Right renal cortex interstitium (tissue), 3 donors: ENCODE measurements around the gene ZKSCAN7. TPM values are rescaled to one million over a fixed set of nuclear protein-coding genes. Genes with fewer than 3 reads are reported as not detected.
A peak's percentile ranks its signal among the peaks of the same experiment; 100 is the strongest.
"Not testable (repeated sequence)": the region's sequence is repeated elsewhere in the genome, so short reads cannot be mapped to it uniquely, and the experiment has no call there.

Experiments
- DNase-seq, 3 donors: peaks; one replicate each; pipeline ENCODE4 v3.0.0-alpha.2; 2013; ENCODE audit warnings: low read depth in 3 of 3, low spot score in 2 of 3
- polyA plus RNA-seq, 3 donors: library from polyadenylated mRNA; unstranded; fragments of 120-200 nt; gene quantifications; one replicate each; pipeline ENCODE4 v1.2.1, GENCODE V29; 2013; ENCODE audit not compliant: insufficient read length in 3 of 3

ZKSCAN7 gene
- polyA plus RNA-seq, 3 donors: 15.3 to 19.0 (median 18.5) TPM

DNA sequence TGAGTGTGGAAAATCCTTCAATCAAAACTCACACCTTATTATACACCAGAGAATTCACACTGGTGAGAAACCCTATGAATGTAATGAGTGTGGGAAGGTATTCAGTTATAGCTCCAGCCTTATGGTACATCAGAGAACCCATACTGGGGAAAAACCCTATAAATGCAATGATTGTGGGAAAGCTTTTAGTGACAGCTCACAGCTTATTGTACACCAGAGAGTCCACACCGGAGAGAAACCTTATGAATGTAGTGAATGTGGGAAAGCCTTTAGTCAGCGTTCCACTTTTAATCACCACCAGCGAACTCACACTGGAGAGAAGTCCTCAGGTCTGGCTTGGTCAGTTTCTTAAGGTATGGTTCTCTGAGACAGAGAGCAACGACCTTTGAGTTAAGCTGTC lies 16.0 kb downstream of the ZKSCAN7 start:
- no peak for DNase-seq

DNA sequence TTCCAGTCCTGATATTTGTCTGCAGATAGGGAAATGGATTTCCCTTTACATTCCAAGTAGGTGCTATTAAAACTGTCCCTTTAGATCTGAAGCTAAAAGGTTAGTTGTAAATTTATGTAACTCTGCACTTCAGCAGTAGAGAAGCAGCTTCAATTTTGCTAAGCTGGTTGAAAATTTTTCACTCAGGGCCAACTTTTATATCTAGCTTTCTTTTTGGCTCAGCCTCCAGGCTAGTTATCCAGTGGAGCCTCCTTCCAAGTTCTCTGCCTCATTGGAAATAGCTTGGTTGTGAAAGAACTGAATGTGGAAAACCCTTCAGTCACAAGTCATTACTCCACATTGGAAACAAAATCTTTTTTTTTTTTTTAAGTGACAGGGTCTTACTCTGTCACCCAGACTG lies 21.6 kb downstream of the ZKSCAN7 start:
- no peak for DNase-seq

DNA sequence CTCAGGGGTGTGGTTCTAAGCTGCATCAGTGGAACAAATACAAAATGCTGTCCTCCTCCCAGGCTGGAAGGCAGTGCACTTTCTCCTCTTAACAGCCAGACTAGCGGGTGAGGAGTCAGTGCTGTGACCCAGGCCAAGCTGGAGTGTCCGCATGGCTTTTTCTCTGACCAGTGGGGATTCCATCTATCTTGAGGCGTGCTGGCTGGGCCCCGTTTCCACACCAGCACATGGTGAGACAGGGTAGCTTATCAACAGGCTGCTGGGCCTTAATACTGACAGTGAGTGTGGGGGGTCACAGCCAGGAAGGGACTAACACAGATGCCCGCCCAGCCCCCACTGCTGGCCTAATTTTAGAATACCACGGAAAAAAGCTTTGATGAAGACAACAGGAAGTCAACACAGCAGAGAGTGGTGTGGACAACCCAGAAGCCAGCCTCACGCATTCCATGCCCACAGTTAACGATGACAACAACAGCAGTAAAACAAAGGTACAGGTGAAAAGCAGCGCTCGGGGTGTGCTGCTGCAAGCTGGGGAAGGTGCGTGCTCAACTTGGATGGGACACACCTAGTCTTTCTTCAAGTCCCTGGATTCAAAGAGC lies 22.5 kb downstream of the ZKSCAN7 start:
- not testable (repeated sequence) for DNase-seq

DNA sequence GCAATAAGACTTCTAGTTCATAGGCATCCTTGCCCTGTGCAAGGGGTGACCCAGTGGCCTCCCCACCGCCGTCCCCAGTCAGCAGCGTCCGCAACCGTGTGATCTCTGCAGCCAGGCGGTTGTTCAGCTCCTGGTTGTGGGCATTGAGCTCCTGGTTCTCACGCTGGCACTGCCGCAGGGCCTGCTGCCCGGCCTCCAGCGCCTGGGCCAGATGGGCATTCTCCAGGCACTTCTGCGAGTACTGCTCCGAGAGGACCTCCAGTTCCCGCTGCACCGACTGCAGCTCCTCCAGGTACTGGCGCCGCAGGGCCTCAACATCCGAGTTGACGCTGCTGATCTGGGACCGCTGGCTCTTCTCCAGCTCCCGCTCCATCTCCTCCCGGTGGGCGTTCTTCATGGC lies 23.3 kb downstream of the ZKSCAN7 start:
- not testable (repeated sequence) for DNase-seq

DNA sequence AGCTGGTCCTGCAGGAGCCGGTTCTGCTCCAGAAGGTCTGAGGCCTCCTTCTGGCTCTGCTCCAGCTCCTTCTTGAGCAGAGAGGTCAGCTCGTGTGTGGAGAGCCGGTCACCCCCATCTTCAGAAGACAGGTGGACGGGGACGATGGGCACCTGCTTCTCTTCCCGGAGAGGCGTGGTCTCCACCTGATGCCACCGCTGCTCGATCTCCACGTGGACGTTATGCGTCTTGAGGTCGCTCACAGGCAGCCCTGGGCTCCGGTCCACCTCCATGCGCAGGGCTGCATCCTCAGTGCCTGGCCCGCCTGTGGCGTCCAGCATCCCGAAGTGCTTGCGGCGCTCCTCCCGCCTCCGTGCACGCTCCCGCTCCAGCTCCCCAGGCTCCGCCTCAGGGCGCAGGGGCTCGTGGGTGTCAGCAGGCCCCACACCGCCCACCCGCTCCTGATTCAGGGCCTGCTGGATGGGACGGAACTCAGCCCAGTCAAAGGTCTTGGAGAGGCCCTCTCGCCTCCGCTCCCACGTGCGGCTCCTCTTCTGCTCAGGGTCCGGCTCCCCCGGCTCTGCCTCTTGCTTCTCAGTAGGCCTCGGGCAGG lies 24.0 kb downstream of the ZKSCAN7 start:
- not testable (repeated sequence) for DNase-seq

DNA sequence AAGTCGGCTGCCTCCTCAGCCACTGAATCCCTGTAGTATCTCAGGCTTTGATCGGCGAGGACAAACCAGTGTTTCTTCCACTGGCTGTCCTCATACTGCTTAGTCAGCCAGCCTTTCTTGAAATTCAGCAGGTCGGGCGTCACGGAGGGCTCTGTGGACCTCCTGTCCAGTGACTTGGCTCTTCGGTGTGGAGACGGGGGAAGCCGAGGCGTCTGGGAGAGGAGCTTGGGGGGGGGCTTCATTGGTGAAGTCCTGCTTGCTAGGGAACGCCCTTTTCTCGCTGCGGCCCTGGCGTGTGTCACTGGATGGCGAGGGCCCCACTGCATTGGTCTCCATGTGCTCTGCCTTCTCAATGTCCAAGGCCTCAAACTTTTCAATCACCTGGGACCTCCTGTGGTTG lies 24.8 kb downstream of the ZKSCAN7 start:
- not testable (repeated sequence) for DNase-seq

DNA sequence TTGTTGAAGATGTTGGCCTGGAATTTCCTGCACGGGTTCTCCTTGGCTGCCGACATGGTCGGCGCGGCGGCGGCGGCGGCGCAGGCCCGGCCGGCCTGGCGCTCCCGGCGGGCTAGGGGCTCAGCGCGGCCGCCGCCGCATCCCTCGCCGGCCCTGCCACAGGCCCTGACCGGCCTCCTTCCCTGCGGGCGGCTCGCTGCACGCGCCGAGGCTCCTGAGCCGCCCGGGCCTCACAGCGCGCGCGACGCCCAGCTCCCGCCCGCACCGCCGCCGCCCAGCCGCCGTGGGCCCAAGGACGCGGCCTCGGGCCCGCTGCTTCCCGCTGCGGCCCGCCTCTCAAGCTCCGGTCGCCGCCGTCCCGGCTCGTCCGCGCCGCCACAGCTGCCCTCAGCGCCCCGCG lies 26.0 kb downstream of the ZKSCAN7 start:
- DNase-seq: not testable (repeated sequence)

DNA sequence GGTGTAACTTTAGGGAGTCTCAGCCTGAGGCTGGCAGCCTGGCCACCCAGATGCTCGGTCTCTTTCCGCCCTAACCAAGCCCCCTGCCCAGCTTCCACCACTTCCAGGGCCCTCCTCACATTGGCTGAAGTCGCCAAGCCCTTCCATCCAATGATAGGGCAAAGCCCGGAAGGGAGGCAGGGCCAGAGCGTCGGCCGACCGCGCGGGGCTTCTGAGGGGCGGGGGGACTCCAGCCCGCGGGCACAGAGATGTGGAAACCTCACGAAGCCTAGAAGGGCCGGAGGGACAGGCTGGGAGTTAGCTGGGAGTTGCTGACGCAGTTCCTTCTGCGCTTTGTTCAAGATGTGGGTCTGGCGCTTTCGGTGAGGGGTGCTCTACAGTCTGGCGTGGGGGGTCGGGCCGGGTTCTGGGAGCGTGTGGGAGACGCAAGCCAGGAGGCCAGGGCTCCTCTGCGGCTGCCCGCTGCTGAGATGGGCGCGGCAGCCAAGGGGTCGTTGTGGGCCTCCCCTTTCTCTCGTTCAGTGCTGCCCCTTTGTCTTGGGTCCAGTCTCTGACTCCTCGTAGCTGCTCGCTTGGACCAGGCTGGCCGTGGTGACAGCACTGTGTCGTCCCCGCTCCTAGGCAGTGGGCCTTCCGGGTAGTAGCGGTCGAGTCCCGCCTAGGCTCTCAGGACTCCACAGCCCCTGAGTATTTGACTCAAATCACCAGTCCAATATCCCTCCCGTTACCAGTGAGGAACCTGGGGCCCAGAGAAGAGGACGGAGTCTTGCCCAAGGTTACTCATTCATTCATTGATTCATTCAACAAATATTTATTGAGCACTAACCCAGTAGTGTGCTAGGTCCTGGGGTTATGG lies 29.9 kb downstream of the ZKSCAN7 start, which contains the start of gene ZNF660:
ZNF660 (plus strand) TSS at position 319 of the 856 bp plus-strand sequence. CDS start 9,230 bp downstream, outside the sequence.
- DNase-seq: peak; percentile 65 to 81 (median 77)

DNA sequence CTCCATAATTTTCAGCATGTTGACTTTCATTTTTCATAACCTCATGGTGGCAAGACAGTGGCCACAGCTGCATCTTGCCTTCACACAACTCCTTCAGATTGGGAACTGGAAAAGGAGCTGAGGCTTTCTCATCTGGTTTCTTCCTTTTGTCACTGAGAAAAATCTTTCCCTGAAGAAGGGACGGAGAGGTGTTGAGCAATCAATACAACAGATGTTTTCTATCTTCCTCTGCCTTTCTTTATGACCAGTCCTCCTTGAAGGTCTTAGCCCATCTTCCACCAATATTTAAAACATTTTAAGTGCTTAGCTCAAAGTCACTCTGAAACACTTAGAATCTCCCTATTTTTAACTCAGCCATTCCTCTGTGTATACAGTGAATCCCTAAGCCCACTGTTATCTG lies 41.6 kb downstream of the ZKSCAN7 start:
- DNase-seq: no peak

DNA sequence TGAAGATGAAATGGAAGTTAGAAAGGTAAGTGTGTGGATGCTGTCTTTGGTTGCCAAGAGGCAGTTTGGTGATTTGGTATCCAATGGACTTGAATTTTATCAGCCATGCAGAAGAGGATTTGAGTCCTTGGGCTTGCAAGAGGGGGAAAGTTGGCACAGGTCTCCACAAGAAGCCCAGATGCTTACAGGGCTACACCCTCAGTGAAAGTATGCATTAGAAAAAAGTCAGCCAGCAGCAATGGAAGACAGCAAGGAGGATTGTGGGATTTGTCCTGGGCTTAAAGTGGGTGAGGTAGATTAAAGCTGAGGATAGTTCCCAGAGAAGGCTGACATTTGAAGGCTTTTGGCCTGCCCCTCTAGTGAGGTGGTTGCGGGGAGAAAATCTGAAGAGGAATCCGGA lies 46.8 kb downstream of the ZKSCAN7 start:
- DNase-seq: no peak

DNA sequence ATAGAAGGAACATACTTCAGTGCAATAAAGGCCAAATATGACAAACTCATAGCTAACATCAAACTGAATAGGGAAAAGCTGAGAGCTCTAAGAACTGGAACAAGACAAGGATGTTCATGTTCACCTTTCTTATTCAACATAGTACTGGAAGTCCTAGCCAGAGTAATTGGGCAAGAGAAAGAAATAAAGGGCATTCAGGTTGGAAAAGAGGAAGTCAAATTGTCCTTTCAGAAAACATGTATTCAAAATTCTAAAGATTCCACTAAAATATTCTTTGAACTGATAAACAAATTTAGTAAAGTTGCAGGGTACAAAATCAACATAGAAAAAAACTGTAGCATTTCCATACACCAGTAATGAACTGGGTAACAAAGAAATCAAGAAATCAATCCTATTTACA lies 57.7 kb downstream of the ZKSCAN7 start:
- no peak for DNase-seq

Other genes starting within 250 kb of the ZKSCAN7 start
- gene TCAIM, start 216.4 kb upstream of the ZKSCAN7 start, polyA plus RNA-seq: 10 to 100 TPM; 40.2 to 48.7 (median 43.1) TPM
- gene ZNF445, start 77.5 kb upstream of the ZKSCAN7 start, polyA plus RNA-seq: 10 to 100 TPM; 19.1 to 20.4 (median 19.7) TPM
- 10 to 100 TPM in 2 of 3 donors, 1 to 10 TPM in 1; 9.7 to 11.4 (median 11.1) TPM for gene ZNF660, start 29.8 kb downstream of the ZKSCAN7 start, polyA plus RNA-seq
- 10 to 100 TPM; 31.8 to 39.9 (median 34.3) TPM for gene ZNF197, start 69.8 kb downstream of the ZKSCAN7 start, polyA plus RNA-seq
- 10 to 100 TPM; 10.4 to 11.5 (median 10.4) TPM for gene ZNF35, start 93.5 kb downstream of the ZKSCAN7 start, polyA plus RNA-seq
- 10 to 100 TPM; 13.8 to 15.5 (median 14.0) TPM for gene ZNF502, start 157.5 kb downstream of the ZKSCAN7 start, polyA plus RNA-seq
- gene ZNF501, start 174.4 kb downstream of the ZKSCAN7 start, polyA plus RNA-seq: 10 to 100 TPM; 12.2 to 13.5 (median 13.2) TPM
- 10 to 100 TPM; 54.7 to 71.4 (median 61.1) TPM for gene KIAA1143, start 206.4 kb downstream of the ZKSCAN7 start, polyA plus RNA-seq
- 10 to 100 TPM; 25.8 to 30.2 (median 27.5) TPM for gene KIF15, start 206.6 kb downstream of the ZKSCAN7 start, polyA plus RNA-seq